Mesendoderm (in vitro differentiated cells): ENCODE data around the gene HUS1.
"Not testable (repeated sequence)": the region's sequence is repeated elsewhere in the genome, so short reads cannot be mapped to it uniquely, and the experiment has no call there.

Experiments
- DNase-seq: peaks from one replicate; pipeline ENCODE4 v3.0.0; 2013
- H2AK5ac ChIP-seq: 2 replicates; pipeline ENCODE4 v1.6.1; 2013; ENCODE audit warnings: low read length, inconsistent platforms
- H2BK120ac ChIP-seq: 2 replicates; pipeline ENCODE4 v1.6.1; 2013; ENCODE audit warnings: low read depth, mild to moderate bottlenecking, low read length, moderate library complexity, mixed read lengths
- H2BK15ac ChIP-seq: replicated peaks from 2 replicates; pipeline ENCODE4 v1.6.1; 2013; ENCODE audit warnings: low read depth, mild to moderate bottlenecking, moderate library complexity
- H2BK5ac ChIP-seq: 2 replicates; pipeline ENCODE4 v1.6.1; 2013; ENCODE audit warnings: low read length, inconsistent platforms
- H3K18ac ChIP-seq: 2 replicates; pipeline ENCODE4 v1.6.1; 2013; ENCODE audit warnings: mild to moderate bottlenecking, low read length, mixed read lengths
- H3K23ac ChIP-seq: one replicate; pipeline ENCODE4 v1.6.1; 2013; ENCODE audit warnings: low read length
- H3K27ac ChIP-seq: 2 replicates; pipeline ENCODE4 v1.5.1; 2013; ENCODE audit warnings: low read depth, mild to moderate bottlenecking, inconsistent platforms, low read length, moderate library complexity
- H3K27me3 ChIP-seq: 2 replicates; pipeline ENCODE4 v1.6.1; 2013; ENCODE audit warnings: low read length, control low read depth, mild to moderate bottlenecking, inconsistent platforms; ENCODE audit not compliant: insufficient read depth, poor library complexity
- H3K36me3 ChIP-seq: 2 replicates; pipeline ENCODE4 v1.6.1; 2013; ENCODE audit warnings: low read length, inconsistent platforms; ENCODE audit not compliant: control insufficient read depth, insufficient read depth
- H3K4ac ChIP-seq: one replicate; pipeline ENCODE4 v1.6.1; 2013; ENCODE audit warnings: low read depth, mild to moderate bottlenecking, low read length, moderate library complexity
- H3K4me1 ChIP-seq: 2 replicates; pipeline ENCODE4 v1.6.1; 2013; ENCODE audit warnings: low read depth, low read length, inconsistent platforms; ENCODE audit not compliant: control insufficient read depth
- H3K4me2 ChIP-seq: 2 replicates; pipeline ENCODE4 v1.6.1; 2013; ENCODE audit warnings: low read length
- H3K4me3 ChIP-seq: 2 replicates; pipeline ENCODE4 v1.5.1; 2013; ENCODE audit warnings: mild to moderate bottlenecking, low read length
- H3K56ac ChIP-seq: one replicate; pipeline ENCODE4 v1.6.1; 2013; ENCODE audit warnings: low read length
- H3K79me1 ChIP-seq: 2 replicates; pipeline ENCODE4 v1.6.1; 2013; ENCODE audit warnings: low read length, inconsistent platforms
- H3K79me2 ChIP-seq: 2 replicates; pipeline ENCODE4 v1.6.1; 2013; ENCODE audit warnings: mild to moderate bottlenecking, low read length; ENCODE audit not compliant: control insufficient read depth, insufficient read depth
- H3K9ac ChIP-seq: 2 replicates; pipeline ENCODE4 v1.6.1; 2013; ENCODE audit warnings: low read length, inconsistent platforms
- H4K5ac ChIP-seq: one replicate; pipeline ENCODE4 v1.6.1; 2013; ENCODE audit warnings: low read length
- H4K8ac ChIP-seq: one replicate; pipeline ENCODE4 v1.6.1; 2013; ENCODE audit warnings: low read depth, mild to moderate bottlenecking, control low read depth, low read length, moderate library complexity
- WGBS: extraction: QIAGEN DNeasy Blood & Tissue Kit; methylation state at CpG from one replicate; pipeline ENCODE4 v1.1.7; 2013; ENCODE audit warnings: low lambda C conversion rate, missing lambda C conversion rate; ENCODE audit not compliant: insufficient coverage; ENCODE audit errors: extremely low coverage; 5-methylcytosine and 5-hydroxymethylcytosine counted together

The HUS1 gene

GRCh38 chr7:47989607-47990400 lies 10.4 kb upstream of the HUS1 start:
- not testable (repeated sequence) for H3K18ac ChIP-seq, H2BK5ac ChIP-seq, H3K23ac ChIP-seq, H3K36me3 ChIP-seq, H4K8ac ChIP-seq, H3K27ac ChIP-seq, H3K4ac ChIP-seq, H3K79me2 ChIP-seq, H3K4me3 ChIP-seq, H3K4me2 ChIP-seq, H4K5ac ChIP-seq, H2BK120ac ChIP-seq, H3K79me1 ChIP-seq, H3K9ac ChIP-seq, H2BK15ac ChIP-seq, H3K56ac ChIP-seq, H3K27me3 ChIP-seq, H3K4me1 ChIP-seq, H2AK5ac ChIP-seq
- WGBS, result no CpG with 5 or more reads among the region's 10 CpGs
- peak; percentile 51 for DNase-seq

GRCh38 chr7:47988496-47989386 lies 9.3 kb upstream of the HUS1 start:
- peak; percentile 51 for DNase-seq
- Histone ChIP-seq H4K8ac (no peak overlapping the region), H3K18ac (no peak overlapping the region), H2BK5ac (no peak overlapping the region), H2BK120ac (no peak overlapping the region), H2BK15ac (peak overlapping the region; percentile 74), H3K79me1 (no peaks in the 10 kb centered on the region), H3K27ac (no peak overlapping the region), H3K36me3 (no peaks in the 10 kb centered on the region), H3K27me3 (no peaks in the 10 kb centered on the region), H3K56ac (no peak overlapping the region), H3K9ac (no peak overlapping the region), H3K4ac (no peak overlapping the region), H2AK5ac (no peak overlapping the region), H3K23ac (no peak overlapping the region), H3K79me2 (no peaks in the 10 kb centered on the region), H3K4me2 (no peak overlapping the region), H3K4me3 (no peak overlapping the region), H3K4me1 (no peaks in the 10 kb centered on the region), H4K5ac (no peak overlapping the region)
- WGBS, result no CpG with 5 or more reads among the region's 8 CpGs

DNA sequence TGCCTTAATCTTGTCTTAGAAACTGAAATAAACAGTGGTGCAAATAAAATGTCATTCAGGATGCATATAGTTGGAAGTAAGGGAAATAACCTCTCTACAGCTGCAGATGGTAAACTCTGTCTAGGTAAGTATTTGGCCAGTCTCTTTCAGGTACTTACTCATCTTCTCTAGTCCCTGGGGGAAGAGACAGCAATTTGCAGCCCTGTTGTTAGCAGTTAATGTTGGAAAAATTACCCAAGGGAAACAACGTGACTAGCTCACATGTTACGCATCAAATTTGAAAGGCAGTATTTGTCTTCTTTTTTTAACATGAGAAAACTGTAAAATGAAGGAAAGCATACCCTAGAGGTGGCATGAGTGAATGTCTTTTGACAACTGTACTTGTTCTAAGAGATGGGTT lies 3.2 kb upstream of the HUS1 start:
- no CpG with 5 or more reads among the region's 2 CpGs for WGBS
- Histone ChIP-seq H3K36me3 (no peaks in the 10 kb centered on the region), H4K8ac (no peak overlapping the region), H3K4me3 (no peak overlapping the region), H3K56ac (no peak overlapping the region), H3K18ac (no peak overlapping the region), H2BK120ac (no peak overlapping the region), H3K27me3 (no peaks in the 10 kb centered on the region), H2BK5ac (no peak overlapping the region), H3K23ac (no peak overlapping the region), H4K5ac (no peak overlapping the region), H3K79me1 (peaks cover 7% of the 10 kb centered on the region), H3K4me1 (peaks cover 3% of the 10 kb centered on the region), H3K27ac (no peak overlapping the region), H3K4me2 (no peak overlapping the region), H3K4ac (no peak overlapping the region), H3K79me2 (peaks cover 10% of the 10 kb centered on the region), H2BK15ac (no peak overlapping the region), H3K9ac (no peak overlapping the region), H2AK5ac (no peak overlapping the region)
- no peak for DNase-seq

GRCh38 chr7:47980648-47981047 lies 1.2 kb upstream of the HUS1 start:
- H3K18ac ChIP-seq, H2BK15ac ChIP-seq, H3K4me1 ChIP-seq, H3K4ac ChIP-seq, H3K23ac ChIP-seq, H3K36me3 ChIP-seq, DNase-seq, H2BK120ac ChIP-seq, H3K27me3 ChIP-seq, H4K5ac ChIP-seq, H3K4me2 ChIP-seq, H3K27ac ChIP-seq, H4K8ac ChIP-seq, H3K79me2 ChIP-seq, H2BK5ac ChIP-seq, H3K4me3 ChIP-seq, H3K9ac ChIP-seq, H2AK5ac ChIP-seq, H3K56ac ChIP-seq, H3K79me1 ChIP-seq: not testable (repeated sequence)
- no CpG with 5 or more reads among the region's 5 CpGs for WGBS

DNA sequence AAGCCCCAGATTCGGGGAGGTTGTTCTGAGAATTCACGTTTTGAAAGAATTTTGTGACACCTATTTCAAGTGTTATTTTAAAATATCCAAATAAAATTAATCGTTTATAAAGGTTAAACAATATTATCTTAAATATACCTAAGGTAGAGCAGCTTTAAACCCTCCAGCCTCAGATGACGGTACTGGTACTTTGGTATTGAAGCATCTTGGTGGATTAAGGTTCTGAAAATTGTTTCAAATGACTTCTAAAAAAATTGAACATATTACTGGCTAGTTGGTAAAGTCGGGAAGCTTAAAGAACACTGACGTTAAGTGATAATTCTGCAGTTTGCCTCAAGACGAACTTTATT lies 392 bp upstream of the HUS1 start:
- Histone ChIP-seq H2BK120ac (no peak overlapping the region), H3K23ac (no peak overlapping the region), H3K56ac (peak overlapping the region; percentile 0), H2AK5ac (no peak overlapping the region), H4K8ac (no peak overlapping the region), H3K4me3 (no peak overlapping the region), H3K79me1 (peaks cover 9% of the 10 kb centered on the region), H3K27ac (no peak overlapping the region), H2BK5ac (no peak overlapping the region), H3K4ac (no peak overlapping the region), H2BK15ac (no peak overlapping the region), H3K79me2 (peaks cover 10% of the 10 kb centered on the region), H3K18ac (no peak overlapping the region), H3K27me3 (no peaks in the 10 kb centered on the region), H3K36me3 (peaks cover 6% of the 10 kb centered on the region), H4K5ac (no peak overlapping the region), H3K4me1 (peaks cover 3% of the 10 kb centered on the region), H3K9ac (no peak overlapping the region), H3K4me2 (no peak overlapping the region)
- no peak for DNase-seq
- no CpG with 5 or more reads among the region's 7 CpGs for WGBS
